Calu3 (cell line): ENCODE data around the gene PEPD. TPM values are rescaled to one million over a fixed set of nuclear protein-coding genes. Genes with fewer than 3 reads are reported as not detected.

Experiments used
- BruUV-seq: library from RNA; stranded (reverse); fragments of 400-500 nt; replicated peaks from 2 replicates; lab custom pipeline; 2021; lab: Mats Ljungman, UMichigan
- CTCF ChIA-PET: fragments of 300-600 bp; sonication (Branson Sonifier 250); formaldehyde crosslinking; loops from one replicate; lab custom pipeline; 2022; ENCODE audit warnings: antibody characterized with exemption; lab: Charles Lee
- DNase-seq: peaks from one replicate; pipeline ENCODE4 v3.0.0; 2022
- H3K27ac Mint-ChIP-seq: one replicate; pipeline ENCODE4 v1.8.0; 2022; ENCODE audit warnings: mixed read lengths; ENCODE audit not compliant: unreplicated experiment
- H3K27me3 Mint-ChIP-seq: one replicate; pipeline ENCODE4 v1.8.0; 2022; ENCODE audit warnings: mixed read lengths; ENCODE audit not compliant: unreplicated experiment
- H3K36me3 Mint-ChIP-seq: one replicate; pipeline ENCODE4 v1.8.0; 2022; ENCODE audit warnings: mild to moderate bottlenecking, moderate library complexity, mixed read lengths; ENCODE audit not compliant: insufficient read depth, unreplicated experiment
- H3K4me1 Mint-ChIP-seq: one replicate; pipeline ENCODE4 v1.8.0; 2022; ENCODE audit warnings: mild to moderate bottlenecking, low read depth, mixed read lengths; ENCODE audit not compliant: unreplicated experiment
- H3K4me3 Mint-ChIP-seq: one replicate; pipeline ENCODE4 v1.8.0; 2022; ENCODE audit warnings: mild to moderate bottlenecking, low read depth, moderate library complexity, mixed read lengths; ENCODE audit not compliant: unreplicated experiment
- H3K9me3 Mint-ChIP-seq: one replicate; pipeline ENCODE4 v1.8.0; 2022; ENCODE audit warnings: low read depth, mixed read lengths; ENCODE audit not compliant: unreplicated experiment
- intact Hi-C: fragments of 100-400 bp; cut with micrococcal nuclease; formaldehyde crosslinking; loops from one replicate; pipeline ENCODE4 v1.10.0; 2022; ENCODE audit not compliant: unreplicated experiment
- total RNA-seq: library from RNA; stranded (reverse); gene quantifications from 2 replicates; pipeline ENCODE4 v1.2.3, GENCODE V29; 2022
- TF ChIP-seq, protein P1 (sequence below): fragments of 200-600 bp; IDR thresholded peaks from one replicate; pipeline ENCODE4 v1.8.0; 2022; ENCODE audit warnings: antibody characterized with exemption; ENCODE audit not compliant: unreplicated experiment

Gene PEPD
- total RNA-seq, 1 experiment from 2014 or later: 65.5 TPM

DNA sequence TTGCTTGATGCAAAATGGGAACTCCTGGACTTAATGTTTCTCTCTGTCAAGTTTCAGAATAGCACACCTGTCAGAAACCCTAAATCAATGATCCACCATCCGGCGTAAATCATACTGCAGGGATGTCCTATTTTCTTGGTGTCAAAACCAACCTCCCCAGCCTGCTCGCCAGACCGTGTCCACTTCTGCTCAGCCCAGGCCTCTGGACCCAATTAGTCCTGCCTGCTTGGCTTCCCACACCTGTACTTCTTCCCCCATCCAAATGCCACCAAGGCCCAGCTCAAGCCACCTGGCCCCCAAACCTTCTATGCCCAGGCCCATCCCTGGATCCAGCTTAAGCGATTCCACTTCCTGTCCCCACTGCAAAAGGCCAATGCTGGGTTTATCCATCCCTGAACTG is 25.1 kb upstream of the PEPD start:
- CTCF ChIA-PET: no interaction called here
- TF ChIP-seq, protein P1, sequence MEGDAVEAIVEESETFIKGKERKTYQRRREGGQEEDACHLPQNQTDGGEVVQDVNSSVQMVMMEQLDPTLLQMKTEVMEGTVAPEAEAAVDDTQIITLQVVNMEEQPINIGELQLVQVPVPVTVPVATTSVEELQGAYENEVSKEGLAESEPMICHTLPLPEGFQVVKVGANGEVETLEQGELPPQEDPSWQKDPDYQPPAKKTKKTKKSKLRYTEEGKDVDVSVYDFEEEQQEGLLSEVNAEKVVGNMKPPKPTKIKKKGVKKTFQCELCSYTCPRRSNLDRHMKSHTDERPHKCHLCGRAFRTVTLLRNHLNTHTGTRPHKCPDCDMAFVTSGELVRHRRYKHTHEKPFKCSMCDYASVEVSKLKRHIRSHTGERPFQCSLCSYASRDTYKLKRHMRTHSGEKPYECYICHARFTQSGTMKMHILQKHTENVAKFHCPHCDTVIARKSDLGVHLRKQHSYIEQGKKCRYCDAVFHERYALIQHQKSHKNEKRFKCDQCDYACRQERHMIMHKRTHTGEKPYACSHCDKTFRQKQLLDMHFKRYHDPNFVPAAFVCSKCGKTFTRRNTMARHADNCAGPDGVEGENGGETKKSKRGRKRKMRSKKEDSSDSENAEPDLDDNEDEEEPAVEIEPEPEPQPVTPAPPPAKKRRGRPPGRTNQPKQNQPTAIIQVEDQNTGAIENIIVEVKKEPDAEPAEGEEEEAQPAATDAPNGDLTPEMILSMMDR: no peak
- H3K27me3 Mint-ChIP-seq: peaks cover 78% of the 10 kb centered on the region
- no TSS peak for BruUV-seq
- intact Hi-C loops: no loop called here
- H3K27ac Mint-ChIP-seq: no peak overlapping the region
- H3K36me3 Mint-ChIP-seq: no peaks in the 10 kb centered on the region
- no peak overlapping the region for H3K4me3 Mint-ChIP-seq
- peaks cover 3% of the 10 kb centered on the region for H3K9me3 Mint-ChIP-seq
- H3K4me1 Mint-ChIP-seq: no peaks in the 10 kb centered on the region
- DNase-seq: no peak

DNA sequence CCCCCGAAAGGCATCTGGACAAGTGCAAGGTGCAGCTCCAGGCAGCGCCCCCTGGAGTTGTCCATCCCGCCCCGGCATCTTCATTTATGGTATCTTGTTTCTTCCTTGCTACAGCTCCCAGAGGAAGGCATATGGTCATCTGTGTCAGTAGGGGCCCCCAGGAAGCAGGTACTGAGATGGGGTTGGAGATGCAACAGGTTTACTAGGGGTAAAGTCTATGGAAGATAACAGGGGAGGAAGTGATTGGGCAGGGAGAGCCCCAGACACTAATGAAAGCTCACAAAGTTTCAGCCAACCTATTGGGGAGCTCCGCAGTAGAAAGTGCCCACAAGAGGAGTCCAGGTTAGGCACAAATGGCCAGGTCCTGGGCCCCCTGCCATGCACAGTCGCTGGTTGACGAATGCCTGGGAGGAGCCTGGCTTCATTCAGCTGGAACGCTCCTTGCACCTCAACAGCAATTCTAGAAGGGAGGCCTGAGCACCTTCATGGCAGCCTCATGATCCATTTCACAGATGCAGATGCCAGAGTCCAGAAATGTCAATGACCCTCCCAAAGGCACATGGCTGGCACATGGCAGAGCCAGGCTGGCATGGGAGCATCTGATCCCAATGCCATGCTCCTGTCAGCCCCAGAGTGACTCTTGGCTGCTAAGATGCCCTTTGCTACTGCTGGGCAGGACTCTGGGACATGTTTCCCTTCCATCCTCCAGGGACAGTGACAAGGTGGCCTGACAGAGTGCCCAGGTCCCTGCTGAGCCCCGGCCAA is 23.8 kb upstream of the PEPD start:
- CTCF ChIA-PET: no interaction called here
- peaks cover 79% of the 10 kb centered on the region for H3K27me3 Mint-ChIP-seq
- H3K4me1 Mint-ChIP-seq: no peaks in the 10 kb centered on the region

DNA sequence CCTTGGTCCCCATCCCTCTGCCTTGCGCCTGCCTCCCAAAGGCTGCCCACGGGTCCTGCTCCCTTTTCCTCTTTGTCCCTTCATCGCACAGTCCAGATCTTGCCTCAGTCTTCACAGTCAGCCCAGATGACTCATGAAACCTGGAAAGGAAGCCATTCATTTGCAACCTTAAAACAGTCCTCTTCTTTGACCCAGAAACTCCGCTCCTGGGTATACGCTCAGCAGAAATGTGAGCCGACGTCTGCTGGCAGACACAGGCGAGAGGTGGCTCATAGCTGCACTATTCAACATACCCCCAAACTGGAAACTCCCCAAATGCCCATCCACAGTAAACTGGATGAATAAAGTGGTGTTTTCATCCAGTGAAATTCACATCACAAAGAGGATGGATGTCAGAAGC is 13.6 kb upstream of the PEPD start:
- no peaks in the 10 kb centered on the region for H3K4me1 Mint-ChIP-seq
- no peaks in the 10 kb centered on the region for H3K9me3 Mint-ChIP-seq
- TF ChIP-seq, protein P1: no peak
- no peak overlapping the region for H3K27ac Mint-ChIP-seq
- H3K36me3 Mint-ChIP-seq: no peaks in the 10 kb centered on the region
- no TSS peak for BruUV-seq
- H3K27me3 Mint-ChIP-seq: peaks cover 100% of the 10 kb centered on the region
- DNase-seq: no peak
- CTCF ChIA-PET: interaction anchor here (1.0 kb wide), 1 partner anchor 243 kb away, joined by 8 read pairs; no protein-coding TSS in a partner anchor
- intact Hi-C loops: no loop called here
- no peak overlapping the region for H3K4me3 Mint-ChIP-seq

More for the DNA sequence above, 23.8 kb upstream of the PEPD start:
- Mint-ChIP-seq H3K9me3 (peaks cover 3% of the 10 kb centered on the region), H3K4me3 (no peak overlapping the region), H3K27ac (no peak overlapping the region), H3K36me3 (no peaks in the 10 kb centered on the region)
- BruUV-seq: no TSS peak
- TF ChIP-seq, protein P1: no peak
- no peak for DNase-seq
- intact Hi-C loops: no loop called here

DNA sequence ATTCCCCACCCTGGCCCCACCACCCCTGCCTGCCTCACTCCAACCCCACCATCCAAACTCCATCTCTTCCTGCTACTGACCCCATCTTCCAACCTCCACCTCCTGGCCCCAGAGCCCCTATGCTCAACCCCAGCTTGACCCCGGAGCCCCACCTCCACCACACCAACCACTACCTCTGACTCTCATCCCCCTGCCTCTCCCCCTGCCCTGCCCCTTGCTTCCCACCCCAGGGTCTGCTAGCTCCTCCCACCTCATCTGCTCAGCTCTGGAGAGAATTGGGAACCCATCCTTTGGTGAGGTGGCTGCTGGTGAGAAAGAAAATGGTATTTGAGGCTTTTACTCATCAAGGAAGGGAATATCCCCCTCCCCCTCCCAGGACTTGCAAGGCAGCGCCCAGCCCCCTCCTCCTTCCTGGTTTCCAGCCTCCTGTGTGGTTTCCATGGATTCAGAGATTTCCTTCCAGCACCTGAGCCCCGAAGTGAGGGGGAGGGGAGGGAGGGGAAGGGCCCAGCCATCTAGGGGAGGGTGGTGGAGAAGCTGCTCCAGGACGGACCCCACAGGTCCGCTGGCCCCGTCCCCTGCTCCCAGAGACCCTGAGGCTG is 11.4 kb upstream of the PEPD start:
- intact Hi-C loops: no loop called here
- CTCF ChIA-PET: no interaction called here
- no peaks in the 10 kb centered on the region for H3K36me3 Mint-ChIP-seq
- TF ChIP-seq, protein P1: no peak
- DNase-seq: no peak
- no peaks in the 10 kb centered on the region for H3K4me1 Mint-ChIP-seq
- peaks cover 99% of the 10 kb centered on the region for H3K27me3 Mint-ChIP-seq
- no peaks in the 10 kb centered on the region for H3K9me3 Mint-ChIP-seq
- H3K4me3 Mint-ChIP-seq: no peak overlapping the region
- no TSS peak for BruUV-seq
- no peak overlapping the region for H3K27ac Mint-ChIP-seq
